Gastrocnemius medialis (tissue), 4 donors: Measurements from ENCODE around the gene PFDN2. TPM values are rescaled to one million over a fixed set of nuclear protein-coding genes. Genes with fewer than 3 reads are reported as not detected.

Source experiments
- ATAC-seq, 2 donors: fragments of 150-250 bp; one replicate each; pipeline ENCODE4 v1.9.1; 2016
- DNase-seq, 2 donors: peaks; one replicate each; pipeline ENCODE4 v3.0.0-alpha.2; 2019
- H3K27ac ChIP-seq, 4 donors: fragments of 200-600 bp; sonication (generic); 1 replicate in 1 of 4; 2 replicates in 3 of 4; pipeline ENCODE4 v1.5.1; 2016 to 2018; ENCODE audit warnings: mild to moderate bottlenecking in 2 of 4, moderate library complexity in 1 of 4
- H3K27me3 ChIP-seq, 3 donors: fragments of 200-600 bp; sonication (generic) in 2 of 3; 1 replicate in 1 of 3; 2 replicates in 2 of 3; pipeline versions ENCODE4 v1.5.1 to v1.6.0; 2016 to 2019; ENCODE audit warnings: mild to moderate bottlenecking in 1 of 3, moderate library complexity in 1 of 3
- H3K36me3 ChIP-seq, 2 donors: fragments of 200-600 bp; sonication (generic) in 1 of 2; one replicate each; pipeline ENCODE4 v1.5.1; 2017 to 2018
- H3K4me1 ChIP-seq, 2 donors: fragments of 200-600 bp; sonication (generic) in 1 of 2; one replicate each; pipeline ENCODE4 v1.5.1; 2016 to 2017; ENCODE audit warnings: mild to moderate bottlenecking in 2 of 2
- H3K4me3 ChIP-seq, 4 donors: fragments of 200-600 bp; sonication (generic) in 3 of 4; 1 replicate in 1 of 4; 2 replicates in 3 of 4; pipeline ENCODE4 v1.5.1; 2016 to 2019; ENCODE audit warnings: mild to moderate bottlenecking in 2 of 4
- H3K9me3 ChIP-seq, 3 donors: fragments of 200-600 bp; sonication (generic) in 2 of 3; 1 replicate in 1 of 3; 2 replicates in 2 of 3; pipeline ENCODE4 v1.5.1; 2016 to 2019
- POLR2A ChIP-seq, 2 donors: fragments of 450-650 bp; IDR thresholded peaks; one replicate each; pipeline ENCODE4 v1.6.1; 2017; ENCODE audit warnings: antibody characterized with exemption in 2 of 2, mild to moderate bottlenecking in 2 of 2, moderate library complexity in 2 of 2
- in situ Hi-C, 4 donors: fragments of 200-750 bp; cut with MboI; loops; one replicate each; pipeline versions ENCODE4 v1.15.0 to v1.8.0; 2017; ENCODE audit warnings: low sequenced_read_pairs in 4 of 4
- intact Hi-C: fragments of 100-400 bp; cut with DNase I; formaldehyde crosslinking; loops from one replicate; pipeline ENCODE4 v1.15.1; 2023; ENCODE audit warnings: low total_unique reads
- total RNA-seq, 4 donors: library from RNA; depleted of rRNA; stranded (reverse); fragments of >200 nt; gene quantifications; one replicate each; pipeline versions ENCODE4 v1.1.0 to v1.2.3, GENCODE V29; 2016
- TF ChIP-seq, protein P1 (sequence below), 5 experiments: fragments of 450-650 bp in 3 of 5; fragments of 200-600 bp in 2 of 5; sonication (generic) in 2 of 5; IDR thresholded peaks in 4 of 5; conservative IDR thresholded peaks in 1 of 5; 1 replicate in 4 of 5; 2 replicates in 1 of 5; pipeline ENCODE4 v1.5.1; 2016 to 2019; ENCODE audit warnings: antibody characterized with exemption in 5 of 5, mild to moderate bottlenecking in 3 of 5, moderate library complexity in 3 of 5

Gene PFDN2
- total RNA-seq, 4 donors from 2014 or later, result 62.4 to 106 (median 74.1) TPM

GRCh38 chr1:161164901-161165610 lies 47.2 kb upstream of the PFDN2 start:
- Histone ChIP-seq H3K36me3 (peaks cover 0 to 55% of the 10 kb centered on the region in 2 donors), H3K27me3 (no peaks in the 10 kb centered on the region), H3K4me1 (peaks cover 30 to 35% of the 10 kb centered on the region in 2 donors), H3K4me3 (peak overlapping the region; percentile 77 to 90 (median 82)), H3K9me3 (no peaks in the 10 kb centered on the region), H3K27ac (peak overlapping the region; percentile 85 to 94 (median 88))
- DNase-seq, result no peak
- in situ Hi-C loops, result no loop called here
- no peak for ATAC-seq
- intact Hi-C loops, result no loop called here
- TF ChIP-seq, protein P1, sequence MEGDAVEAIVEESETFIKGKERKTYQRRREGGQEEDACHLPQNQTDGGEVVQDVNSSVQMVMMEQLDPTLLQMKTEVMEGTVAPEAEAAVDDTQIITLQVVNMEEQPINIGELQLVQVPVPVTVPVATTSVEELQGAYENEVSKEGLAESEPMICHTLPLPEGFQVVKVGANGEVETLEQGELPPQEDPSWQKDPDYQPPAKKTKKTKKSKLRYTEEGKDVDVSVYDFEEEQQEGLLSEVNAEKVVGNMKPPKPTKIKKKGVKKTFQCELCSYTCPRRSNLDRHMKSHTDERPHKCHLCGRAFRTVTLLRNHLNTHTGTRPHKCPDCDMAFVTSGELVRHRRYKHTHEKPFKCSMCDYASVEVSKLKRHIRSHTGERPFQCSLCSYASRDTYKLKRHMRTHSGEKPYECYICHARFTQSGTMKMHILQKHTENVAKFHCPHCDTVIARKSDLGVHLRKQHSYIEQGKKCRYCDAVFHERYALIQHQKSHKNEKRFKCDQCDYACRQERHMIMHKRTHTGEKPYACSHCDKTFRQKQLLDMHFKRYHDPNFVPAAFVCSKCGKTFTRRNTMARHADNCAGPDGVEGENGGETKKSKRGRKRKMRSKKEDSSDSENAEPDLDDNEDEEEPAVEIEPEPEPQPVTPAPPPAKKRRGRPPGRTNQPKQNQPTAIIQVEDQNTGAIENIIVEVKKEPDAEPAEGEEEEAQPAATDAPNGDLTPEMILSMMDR (IDR thresholded peaks at IDR 0.05 in 4 of 5, conservative IDR thresholded peaks at IDR 0.05 in 1 of 5), result no peak
- TF ChIP-seq POLR2A (IDR thresholded peaks at IDR 0.05), result no peak

GRCh38 chr1:161163793-161164192 lies 46.0 kb upstream of the PFDN2 start:
- TF ChIP-seq, protein P1 (IDR thresholded peaks at IDR 0.05 in 4 of 5, conservative IDR thresholded peaks at IDR 0.05 in 1 of 5), result no peak
- no peak for TF ChIP-seq POLR2A (IDR thresholded peaks at IDR 0.05)
- intact Hi-C loops, result no loop called here
- no peak for ATAC-seq
- no peak for DNase-seq
- Histone ChIP-seq H3K27ac (no peak overlapping the region), H3K9me3 (no peaks in the 10 kb centered on the region), H3K36me3 (peaks cover 0 to 43% of the 10 kb centered on the region in 2 donors), H3K4me3 (no peak overlapping the region), H3K4me1 (peaks cover 32 to 39% of the 10 kb centered on the region in 2 donors), H3K27me3 (no peaks in the 10 kb centered on the region)
- in situ Hi-C loops, result no loop called here

DNA sequence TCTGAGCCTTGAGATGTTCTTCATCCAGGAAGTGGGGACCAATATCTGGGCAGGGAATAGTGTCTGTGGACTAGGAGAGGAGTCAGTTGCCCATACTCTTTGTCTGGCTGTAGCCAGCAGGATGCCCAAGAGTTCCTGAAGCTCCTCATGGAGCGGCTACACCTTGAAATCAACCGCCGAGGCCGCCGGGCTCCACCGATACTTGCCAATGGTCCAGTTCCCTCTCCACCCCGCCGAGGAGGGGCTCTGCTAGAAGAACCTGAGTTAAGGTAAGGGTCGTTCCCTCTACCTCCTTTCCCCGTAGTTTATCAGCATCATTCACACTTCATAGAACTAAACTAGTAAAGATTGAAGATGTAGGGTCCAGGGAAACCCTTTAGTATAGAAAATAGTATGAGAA lies 45.0 kb upstream of the PFDN2 start:
- Histone ChIP-seq H3K4me1 (peaks cover 32 to 43% of the 10 kb centered on the region in 2 donors), H3K4me3 (no peak overlapping the region), H3K27me3 (no peaks in the 10 kb centered on the region), H3K27ac (no peak overlapping the region), H3K36me3 (peaks cover 0 to 43% of the 10 kb centered on the region in 2 donors), H3K9me3 (no peaks in the 10 kb centered on the region)
- TF ChIP-seq POLR2A (IDR thresholded peaks at IDR 0.05), result no peak
- TF ChIP-seq, protein P1 (IDR thresholded peaks at IDR 0.05 in 4 of 5, conservative IDR thresholded peaks at IDR 0.05 in 1 of 5), result no peak
- intact Hi-C loops, result no loop called here
- no peak for DNase-seq
- in situ Hi-C loops, result no loop called here
- no peak for ATAC-seq

DNA sequence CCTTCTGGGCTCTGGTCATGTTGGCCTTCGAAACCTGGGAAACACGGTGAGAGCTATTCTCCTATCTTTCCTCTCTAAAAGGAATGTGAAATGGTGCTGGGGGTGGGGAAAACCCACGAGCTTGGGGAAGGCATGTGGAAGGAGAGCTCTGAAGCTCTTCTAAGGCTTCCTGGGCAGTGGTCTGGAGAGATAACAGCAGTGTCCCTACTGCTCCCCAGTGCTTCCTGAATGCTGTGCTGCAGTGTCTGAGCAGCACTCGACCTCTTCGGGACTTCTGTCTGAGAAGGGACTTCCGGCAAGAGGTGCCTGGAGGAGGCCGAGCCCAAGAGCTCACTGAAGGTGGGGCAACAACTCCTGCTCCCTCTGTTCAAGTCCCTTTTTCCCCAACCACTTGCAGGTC lies 44.2 kb upstream of the PFDN2 start:
- intact Hi-C loops (no loop called here), in situ Hi-C loops (no loop called here)
- Histone ChIP-seq H3K36me3 (peaks cover 0 to 49% of the 10 kb centered on the region in 2 donors), H3K4me3 (no peak overlapping the region), H3K4me1 (peaks cover 26 to 40% of the 10 kb centered on the region in 2 donors), H3K27me3 (no peaks in the 10 kb centered on the region), H3K27ac (peak overlapping the region in 1 of 4 donors; percentile 5), H3K9me3 (no peaks in the 10 kb centered on the region)
- DNase-seq, result no peak
- no peak for ATAC-seq
- TF ChIP-seq, protein P1 (IDR thresholded peaks at IDR 0.05 in 4 of 5, conservative IDR thresholded peaks at IDR 0.05 in 1 of 5), result no peak
- TF ChIP-seq POLR2A (IDR thresholded peaks at IDR 0.05), result no peak
